GM18517 (cell line): ENCODE results near the gene BAIAP2.
A peak's percentile ranks its signal among the peaks of the same experiment; 100 is the strongest.

Experiments used
- ATAC-seq: cut with Tn5 transposase; IDR thresholded peaks from one replicate; pipeline ENCODE4 v1.9.1; 2021; ENCODE audit warnings: mild to moderate bottlenecking, moderate library complexity; ENCODE audit not compliant: unreplicated experiment

BAIAP2 gene, protein sequence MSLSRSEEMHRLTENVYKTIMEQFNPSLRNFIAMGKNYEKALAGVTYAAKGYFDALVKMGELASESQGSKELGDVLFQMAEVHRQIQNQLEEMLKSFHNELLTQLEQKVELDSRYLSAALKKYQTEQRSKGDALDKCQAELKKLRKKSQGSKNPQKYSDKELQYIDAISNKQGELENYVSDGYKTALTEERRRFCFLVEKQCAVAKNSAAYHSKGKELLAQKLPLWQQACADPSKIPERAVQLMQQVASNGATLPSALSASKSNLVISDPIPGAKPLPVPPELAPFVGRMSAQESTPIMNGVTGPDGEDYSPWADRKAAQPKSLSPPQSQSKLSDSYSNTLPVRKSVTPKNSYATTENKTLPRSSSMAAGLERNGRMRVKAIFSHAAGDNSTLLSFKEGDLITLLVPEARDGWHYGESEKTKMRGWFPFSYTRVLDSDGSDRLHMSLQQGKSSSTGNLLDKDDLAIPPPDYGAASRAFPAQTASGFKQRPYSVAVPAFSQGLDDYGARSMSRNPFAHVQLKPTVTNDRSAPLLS

DNA sequence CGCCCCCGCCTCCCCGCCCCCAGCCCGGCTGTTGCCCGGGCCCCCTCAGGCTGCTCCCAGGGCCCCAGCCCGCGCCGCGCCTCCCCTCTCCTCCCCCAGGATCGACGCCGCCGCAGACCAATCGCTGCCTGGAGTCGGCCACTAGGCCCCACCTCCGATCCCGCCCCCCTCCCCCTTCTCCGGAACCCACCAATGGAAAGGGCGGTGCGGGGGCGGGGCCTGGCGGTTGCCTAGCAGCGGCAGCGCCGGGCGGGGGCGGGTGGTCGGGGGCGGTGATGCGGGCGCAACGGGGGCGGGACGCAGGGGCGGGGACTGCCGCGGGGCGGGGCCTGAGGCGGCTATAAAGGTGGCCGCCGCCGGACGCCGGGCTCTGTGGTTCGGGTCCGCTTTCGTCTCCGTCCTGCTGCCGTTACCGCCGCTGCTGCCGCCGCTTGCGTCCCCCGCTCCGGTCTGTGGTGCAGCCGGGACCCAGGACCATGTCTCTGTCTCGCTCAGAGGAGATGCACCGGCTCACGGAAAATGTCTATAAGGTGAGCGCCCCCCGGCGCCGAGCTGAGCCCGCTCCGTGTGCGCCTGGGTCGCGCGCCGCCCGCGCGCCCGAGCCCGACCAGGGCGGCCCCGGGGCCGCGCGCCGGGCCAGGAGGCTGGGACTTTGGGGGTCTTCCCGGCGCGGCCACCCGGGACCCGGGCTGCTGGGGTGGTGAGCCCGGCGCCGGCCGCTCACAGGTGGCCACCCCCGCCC, at the start of gene BAIAP2:
TSS of gene BAIAP2 (plus strand) at position 373 of the 742 bp plus-strand sequence. CDS start at position 477, 104 bp downstream.
- ATAC-seq, result peak; percentile 56

DNA sequence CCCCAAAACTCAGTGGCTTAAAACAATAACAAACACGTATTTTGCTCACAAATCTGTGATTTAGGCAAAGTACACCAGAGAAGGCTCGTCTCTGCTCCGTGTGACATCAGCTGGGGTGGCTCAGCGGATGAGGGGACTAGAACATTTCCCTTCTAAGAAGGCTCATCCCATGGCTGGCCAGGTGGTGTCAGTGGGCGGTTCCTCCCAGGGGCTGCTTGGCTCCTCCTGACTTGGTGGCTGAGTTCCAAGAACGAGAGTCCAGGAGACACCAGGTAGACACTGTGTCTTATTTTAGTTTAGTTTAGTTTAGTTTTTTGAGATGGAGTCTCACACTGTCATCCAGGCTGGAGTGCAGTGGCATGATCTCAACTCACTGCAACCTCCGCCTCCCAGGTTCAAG, 48.9 kb upstream of the BAIAP2 start:
- no peak for ATAC-seq

DNA sequence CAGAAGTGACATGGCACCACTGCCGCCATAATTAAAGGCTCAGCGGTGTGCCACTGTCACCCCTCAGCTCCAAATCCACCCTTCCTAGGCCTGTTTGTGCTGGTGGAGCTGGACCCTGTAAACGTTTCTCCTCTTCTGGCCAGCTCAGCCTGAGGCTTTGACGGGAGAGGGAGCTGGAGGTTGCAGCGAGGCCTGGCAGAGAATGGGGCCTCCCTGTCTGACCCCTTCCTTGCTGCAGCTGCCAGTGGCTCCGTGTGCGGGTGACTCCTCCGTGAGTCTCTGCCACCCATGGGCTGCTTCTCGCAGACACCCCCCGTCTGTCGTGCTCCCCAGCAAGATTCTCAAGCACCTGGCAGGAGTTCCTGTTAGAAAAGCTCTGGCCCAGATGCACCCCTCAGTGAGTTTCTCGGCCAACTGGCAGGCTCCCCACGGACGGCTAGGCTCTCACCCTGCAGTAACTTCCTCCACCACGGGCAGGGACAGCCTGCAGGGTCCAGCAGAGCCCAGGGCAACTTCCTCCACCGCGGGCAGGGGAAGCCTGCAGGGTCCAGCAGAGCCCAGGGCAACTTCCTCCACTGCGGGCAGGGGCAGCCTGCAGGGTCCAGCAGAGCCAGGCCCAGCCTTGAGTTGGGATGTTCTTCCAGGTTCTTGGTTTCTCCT, 48.0 kb upstream of the BAIAP2 start:
- ATAC-seq, result no peak

DNA sequence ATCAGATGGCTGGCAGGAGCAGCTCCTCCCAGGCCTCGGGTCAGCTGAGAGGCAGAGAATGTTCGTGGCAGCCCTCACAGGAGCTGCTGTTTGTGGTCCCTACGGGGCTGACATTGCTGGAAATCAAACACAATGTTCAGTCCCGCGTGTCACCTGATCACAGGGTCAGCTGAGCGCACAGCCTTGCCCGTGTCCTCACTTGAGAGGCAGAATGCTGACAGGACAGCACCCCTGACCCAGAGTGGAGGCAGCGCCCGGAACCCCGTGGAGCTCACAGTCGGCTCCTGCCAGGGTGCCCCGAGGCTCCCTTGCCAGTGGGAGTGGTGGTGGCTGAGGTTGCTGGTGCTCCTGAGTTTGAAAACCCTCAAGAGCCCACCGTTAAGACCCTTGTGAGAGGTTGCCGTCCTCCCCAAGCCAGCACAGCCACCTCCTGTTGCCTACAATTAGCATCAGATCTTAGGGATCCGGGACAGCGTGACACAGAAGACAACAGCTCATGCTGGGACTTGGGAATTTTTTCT, 47.0 kb upstream of the BAIAP2 start:
- ATAC-seq, result no peak

DNA sequence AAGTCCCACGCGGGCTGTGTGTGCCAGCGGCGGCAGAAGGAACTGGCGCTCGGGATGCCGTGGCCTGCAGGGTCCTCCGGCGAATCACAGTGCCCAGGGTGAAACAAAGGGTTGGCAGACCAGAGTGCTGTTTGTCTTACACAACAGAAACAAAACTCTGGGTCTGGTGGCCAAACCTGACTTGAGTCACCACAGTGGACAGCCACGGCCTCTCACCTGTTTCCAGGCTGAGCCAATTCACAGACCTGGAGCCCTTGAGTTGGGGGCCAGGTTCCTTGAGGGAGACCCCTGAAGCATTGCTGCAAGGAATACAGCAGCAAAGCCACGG, 45.4 kb upstream of the BAIAP2 start:
- no peak for ATAC-seq

DNA sequence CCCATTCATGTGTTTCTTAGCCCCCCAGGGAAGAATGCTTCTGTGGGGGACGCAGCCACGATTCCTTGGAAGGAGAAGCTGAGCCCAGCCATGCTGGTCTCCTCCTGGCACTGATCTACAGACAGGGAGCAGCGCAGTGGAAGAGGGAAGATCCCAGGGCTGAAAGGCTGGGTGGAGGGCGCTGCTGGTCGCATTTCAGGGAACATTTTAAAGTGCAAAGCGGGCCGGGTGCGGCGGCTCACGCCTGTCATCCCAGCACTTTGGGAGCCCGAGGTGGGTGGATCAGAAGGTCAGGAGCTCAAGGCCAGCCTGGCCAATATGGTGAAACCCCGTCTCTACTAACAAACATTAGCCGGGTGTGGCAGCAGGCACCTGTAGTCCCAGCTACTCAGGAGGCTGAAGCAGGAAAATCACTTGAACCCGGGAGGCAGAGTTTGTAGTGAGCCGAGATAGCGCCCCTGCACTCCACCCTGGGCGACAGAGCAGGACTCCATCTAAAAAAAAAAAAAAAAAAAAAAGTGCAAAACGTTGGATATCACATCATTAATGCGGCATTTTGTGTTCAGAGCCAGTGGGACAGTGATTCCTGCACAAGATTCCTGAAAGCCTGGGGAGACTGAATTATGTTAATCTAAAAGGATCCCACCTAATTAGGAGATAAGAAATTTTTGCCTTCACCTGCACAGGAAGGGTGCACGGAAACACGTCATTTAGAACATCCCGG, 43.9 kb upstream of the BAIAP2 start:
- no peak for ATAC-seq

DNA sequence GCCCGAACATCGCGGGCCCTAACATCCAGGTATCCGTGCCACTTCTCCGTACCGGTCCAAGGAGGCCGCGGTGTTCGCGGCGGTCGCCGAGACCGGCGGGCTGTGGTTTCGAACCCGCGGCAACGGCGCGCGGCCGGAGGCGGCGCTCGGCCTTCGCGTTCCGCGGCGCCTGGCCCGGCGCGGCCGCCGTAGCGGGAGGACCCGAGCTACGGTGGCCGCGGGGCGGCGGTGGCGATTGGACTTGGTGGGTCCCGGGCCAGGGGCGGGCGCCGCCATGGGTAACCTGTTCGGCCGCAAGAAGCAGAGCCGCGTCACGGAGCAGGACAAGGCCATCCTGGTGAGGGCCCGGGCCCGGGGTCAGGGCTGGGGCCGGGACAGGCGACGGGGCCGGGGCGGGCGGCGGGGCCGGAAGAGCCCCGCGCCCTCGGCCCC, 43.3 kb upstream of the BAIAP2 start, which contains the start of gene CHMP6:
TSS of gene CHMP6 (plus strand) at position 197 of the 432 bp plus-strand sequence. CDS start at position 275, 78 bp downstream.
- no peak for ATAC-seq

DNA sequence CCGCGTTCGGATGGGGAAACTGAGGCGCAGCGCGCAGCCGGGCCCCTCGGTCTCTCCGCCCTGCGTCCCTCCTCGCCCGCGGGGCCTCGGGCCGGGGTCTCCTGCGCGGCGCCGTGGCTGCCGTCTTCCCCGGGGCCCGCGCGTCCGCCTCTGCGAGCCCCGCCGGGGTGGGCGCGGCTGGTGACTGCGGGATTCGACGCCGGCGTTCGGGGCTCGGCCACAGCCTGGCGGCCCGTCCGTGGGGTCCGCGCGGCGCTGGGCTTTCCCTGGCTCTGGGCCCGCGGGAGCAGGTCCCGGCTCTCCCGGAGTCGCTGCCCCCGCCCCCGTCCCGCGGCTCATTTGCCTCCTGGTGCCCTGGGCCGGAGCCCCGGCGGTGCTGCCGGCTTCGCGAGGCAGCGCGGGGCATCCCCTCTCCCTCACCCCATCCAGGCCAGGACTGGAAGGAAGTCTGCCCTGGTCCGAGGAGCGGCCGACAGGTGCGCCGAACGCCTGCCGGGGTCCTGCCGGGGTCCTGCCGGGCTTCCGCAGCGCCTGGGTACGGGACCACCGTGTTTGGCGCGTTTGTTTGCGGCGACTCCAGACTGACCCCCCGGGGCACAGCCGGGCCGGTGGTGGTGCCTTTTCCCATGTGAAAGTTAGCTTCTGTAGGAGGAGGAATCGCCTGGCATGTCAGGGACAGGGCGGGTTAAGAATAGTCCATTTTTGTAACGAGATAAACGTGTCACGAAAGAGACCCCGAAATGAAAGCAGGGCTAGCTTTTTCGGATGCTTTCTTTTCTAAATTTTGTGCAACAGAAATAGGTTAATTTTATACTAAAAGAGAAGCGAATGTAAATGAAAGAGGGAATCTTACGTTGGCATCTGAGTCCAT, 42.6 kb upstream of the BAIAP2 start:
- ATAC-seq, result no peak

DNA sequence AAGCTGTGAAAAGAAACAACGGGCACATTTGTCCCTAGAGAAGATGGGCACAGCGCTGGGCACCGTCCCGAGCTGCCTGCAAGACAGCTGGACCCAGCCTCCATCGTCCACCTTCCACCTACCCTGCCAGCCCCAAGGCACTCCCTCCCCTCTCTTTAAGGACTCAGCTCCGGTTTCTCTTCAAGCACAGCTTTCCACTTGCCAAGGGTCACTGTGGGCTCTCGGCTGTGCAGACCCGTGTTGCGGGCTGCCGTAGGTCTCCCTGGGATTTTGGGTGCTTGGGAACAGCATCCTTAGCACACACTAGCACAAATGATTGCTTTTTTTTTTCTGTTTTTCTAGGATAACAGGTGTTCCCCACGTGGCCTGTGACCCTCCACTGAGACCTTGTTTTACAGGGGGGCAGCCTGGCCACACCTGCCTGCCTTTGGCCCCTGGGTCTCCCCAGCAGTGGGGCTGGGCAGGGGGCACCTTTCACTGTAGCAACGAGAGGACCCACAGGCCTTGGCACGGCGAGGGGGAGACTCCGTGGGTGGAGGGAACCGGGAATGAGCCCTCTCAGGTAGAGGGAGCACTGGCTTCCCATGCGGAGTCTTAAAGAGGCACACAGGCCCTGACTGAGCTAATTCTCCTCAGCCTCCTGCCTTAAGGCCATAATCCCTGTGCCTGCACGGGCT, 41.9 kb upstream of the BAIAP2 start:
- no peak for ATAC-seq

DNA sequence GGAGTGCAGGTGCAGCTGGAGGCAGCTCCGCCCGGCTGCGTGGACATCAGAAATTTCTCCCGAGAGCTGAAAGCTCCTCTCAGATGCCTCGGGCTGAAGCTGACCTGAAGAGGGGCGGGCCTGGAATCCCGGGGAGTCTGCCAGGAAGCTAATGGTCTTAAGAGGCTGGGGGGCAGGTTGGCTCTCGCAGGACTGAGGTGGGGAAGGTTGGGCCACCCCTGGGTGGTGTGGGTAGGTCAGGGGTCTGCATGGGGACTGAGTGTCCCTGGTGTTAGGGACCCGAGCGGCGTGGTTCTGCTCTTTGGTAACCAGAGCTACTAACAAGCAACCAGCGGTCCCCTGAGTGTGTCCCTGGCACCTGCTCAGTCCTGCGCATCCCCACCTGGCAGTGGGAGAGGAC, 39.8 kb upstream of the BAIAP2 start:
- no peak for ATAC-seq

DNA sequence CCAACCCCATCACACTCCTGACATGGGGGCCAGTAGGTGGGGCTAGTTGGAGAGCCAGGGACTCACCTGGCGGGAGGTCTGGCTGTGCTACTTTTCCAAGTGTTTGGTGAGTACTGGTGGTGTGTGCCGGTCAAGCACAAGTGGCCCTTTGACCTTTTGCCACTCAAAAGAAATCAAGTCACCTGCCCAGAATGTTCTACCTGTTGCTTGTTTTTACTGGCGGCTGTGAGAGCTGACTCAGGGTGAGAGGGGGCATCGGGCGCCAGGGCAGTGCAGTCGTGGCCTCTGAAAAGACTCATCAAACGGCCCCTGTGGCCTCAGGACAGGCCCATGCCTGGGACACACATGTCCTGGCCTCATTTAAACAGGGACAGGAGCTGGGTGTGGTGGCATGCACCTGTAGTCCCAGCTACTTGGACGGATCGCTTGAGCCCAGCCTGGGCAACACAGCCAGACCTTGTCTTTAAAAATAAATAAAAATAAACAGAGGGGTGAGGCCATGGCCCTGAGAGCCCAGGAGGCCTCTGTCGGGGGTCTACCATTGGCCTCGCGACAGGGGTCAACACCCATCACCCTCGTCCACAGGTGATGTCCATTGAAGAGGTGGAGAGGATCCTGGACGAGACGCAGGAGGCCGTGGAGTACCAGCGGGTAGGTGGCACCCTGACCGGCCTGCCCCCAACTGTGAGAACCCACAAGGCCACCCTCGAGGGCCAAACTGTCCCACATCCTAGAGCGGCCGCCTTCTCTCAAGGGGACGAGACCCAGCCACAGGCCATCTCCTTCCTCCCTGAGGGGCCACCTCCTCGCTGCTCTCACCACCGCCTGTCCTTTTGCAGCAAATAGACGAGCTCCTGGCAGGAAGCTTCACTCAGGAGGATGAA, 38.3 kb upstream of the BAIAP2 start:
- no peak for ATAC-seq

DNA sequence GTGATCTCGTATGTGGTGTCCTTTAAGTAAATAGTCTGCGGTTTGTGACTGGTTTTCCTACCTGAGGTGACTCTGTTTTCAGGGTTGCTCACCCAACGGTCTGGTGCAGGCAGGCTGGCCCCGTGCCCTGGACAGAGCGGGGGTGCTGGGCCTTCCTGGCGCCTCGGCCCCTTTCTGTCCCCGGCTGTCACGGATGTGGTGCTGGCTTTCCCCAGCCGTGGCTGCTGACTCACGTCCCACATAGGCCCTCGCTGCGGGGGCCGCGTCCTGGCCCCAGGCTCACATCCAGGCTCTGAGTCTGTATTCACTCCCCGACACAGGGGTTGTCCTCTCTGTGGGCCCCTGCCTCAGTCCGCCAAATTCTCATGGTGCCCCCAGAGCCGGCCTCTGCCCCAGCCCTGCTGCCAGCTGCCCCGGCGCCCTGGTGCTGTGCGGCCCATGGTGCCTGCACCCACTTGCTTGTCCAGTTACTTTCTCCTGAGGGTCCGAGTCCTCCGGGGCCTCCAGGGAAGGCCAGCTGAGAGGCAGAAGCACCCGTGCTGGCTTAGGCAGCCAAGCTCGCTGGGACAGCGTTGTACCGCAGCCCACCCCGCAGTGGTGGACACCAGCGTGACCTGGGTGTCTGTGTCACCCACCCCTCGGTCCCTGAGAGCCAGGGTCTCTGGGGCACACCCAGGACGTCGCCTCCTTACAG, 37.4 kb upstream of the BAIAP2 start:
- no peak for ATAC-seq

DNA sequence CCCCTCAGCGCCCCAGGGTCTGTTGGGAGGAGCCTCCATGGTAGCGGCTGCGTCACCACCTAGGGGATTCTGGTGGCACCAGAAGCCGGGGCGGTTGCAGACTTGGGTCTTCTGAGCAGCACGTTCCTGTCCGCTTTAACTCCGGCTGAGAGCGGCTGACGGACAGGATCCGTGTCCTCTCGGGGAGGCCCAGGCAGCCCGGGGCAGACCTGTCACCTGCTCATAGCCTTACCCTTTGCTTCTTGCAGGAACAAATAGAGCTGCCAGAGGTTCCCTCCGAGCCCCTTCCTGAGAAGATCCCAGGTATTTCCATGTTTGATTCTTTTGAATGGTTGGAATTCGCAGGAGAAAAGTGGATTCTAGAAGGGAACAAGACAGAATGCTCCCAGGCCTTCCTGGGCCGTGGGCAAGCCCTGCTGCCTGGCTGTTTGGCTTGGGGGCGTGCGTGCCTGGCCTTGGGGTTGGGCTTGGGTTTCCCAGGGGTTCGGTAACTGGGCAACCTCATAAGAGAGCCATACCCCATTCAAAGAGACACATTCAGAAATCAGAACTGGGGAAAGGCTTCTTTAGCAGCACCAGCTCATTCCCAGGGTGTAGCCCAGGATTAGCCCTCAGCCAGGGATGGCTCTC, 36.7 kb upstream of the BAIAP2 start:
- no peak for ATAC-seq

DNA sequence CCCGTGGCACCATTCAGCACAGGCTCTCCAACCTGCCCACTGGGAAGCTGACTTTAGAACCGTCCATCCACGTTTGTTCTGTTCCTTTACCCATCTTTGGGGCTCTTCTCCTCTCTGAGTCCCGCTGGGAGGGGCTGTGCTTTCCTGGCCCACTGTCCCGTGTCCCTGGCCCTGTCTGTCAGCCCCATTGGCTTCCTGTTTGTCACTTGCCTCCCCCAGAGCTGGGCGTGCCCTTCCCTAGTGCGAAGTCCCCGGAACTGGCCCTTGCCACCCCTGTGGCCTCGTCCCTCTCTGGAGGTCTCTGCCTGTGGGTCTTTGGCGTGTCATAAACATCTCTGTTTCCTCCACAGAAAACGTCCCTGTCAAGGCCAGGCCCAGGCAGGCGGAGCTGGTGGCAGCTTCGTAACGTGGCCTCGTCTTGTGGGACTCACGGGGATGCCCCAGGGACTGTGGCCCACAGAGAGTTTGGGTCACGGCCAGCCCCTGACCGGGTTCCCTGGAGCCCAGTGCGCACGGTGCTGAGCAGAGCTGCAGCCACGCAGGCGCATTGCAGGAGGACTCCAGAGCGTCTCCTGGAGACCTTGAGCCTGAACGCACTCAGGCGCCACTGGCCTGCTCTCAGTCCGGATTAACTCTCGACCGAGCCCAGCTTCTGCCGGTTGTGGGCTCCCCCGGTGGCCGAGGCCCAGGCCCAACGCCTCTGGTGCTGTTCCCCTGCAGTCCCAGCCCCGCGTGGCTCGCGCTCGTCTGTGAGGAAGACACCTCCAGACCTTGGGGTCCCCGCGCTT, 36.0 kb upstream of the BAIAP2 start:
- no peak for ATAC-seq

DNA sequence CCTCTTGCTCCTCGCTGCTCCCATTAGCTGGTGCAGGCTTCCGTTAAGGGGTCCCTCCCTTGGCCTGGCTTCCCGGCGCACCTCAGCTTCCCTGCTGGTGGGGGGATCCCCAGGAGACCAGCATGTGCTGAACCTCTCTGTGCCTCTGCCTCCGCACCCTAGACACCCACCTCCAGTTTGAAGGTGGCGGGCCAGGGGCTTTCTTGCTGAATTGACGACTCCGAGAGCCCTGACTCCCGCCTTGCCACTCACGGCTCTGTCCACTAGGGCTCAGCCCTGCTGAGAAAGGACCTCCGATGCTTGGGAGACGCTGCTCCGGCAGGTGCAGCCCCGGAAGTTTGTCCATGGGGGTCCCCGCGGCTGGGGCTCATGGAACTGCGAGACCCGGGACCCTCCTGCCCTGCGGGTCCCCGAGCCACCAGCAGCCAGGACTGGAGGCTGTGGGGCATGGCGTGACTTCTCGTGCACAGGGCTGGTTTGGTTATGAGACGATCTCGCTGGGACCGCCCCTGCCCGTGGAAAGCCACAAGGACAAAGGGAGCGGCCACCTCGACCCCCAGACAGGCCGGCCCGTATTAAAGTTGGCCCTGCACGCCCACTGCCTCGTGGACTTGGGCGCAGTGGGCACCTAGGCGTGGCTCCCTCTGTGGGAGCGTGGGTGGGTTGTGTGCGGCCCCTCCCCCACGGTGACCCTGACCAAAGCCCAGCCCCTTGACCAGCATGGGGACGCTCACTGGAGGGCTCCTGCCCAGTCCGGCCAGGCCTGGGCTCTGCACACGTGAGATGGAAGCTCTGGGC, 35.2 kb upstream of the BAIAP2 start:
- no peak for ATAC-seq

DNA sequence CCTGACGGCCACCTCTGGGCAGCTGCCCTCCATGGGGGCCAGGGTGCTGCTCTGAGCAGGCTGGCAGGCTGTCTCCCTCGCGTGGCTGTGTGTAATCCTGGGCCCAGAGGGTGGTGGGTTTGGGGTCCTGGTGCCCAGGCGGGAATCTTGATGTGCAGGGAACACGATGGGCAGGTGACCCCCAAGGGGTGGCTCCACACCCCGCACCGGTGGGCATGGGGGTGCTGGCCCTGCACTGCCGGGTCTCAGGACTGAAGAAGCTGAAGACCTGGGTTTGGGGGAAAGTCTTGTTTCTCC, 34.7 kb upstream of the BAIAP2 start:
- no peak for ATAC-seq
